Mucosa of descending colon (tissue), 3 donors: ENCODE measurements around the gene CNPY1. TPM values are rescaled to one million over a fixed set of nuclear protein-coding genes. Genes with fewer than 3 reads are reported as not detected.

Experiments used
- ATAC-seq: fragments of 200-7000 bp; cut with Tn5 transposase; one replicate; pipeline ENCODE4 v1.9.1; 2020; ENCODE audit warnings: mild to moderate bottlenecking, moderate library complexity
- DNase-seq, 3 donors: peaks; one replicate each; pipeline ENCODE4 v3.0.0-alpha.2; 2020
- H3K36me3 ChIP-seq: fragments of 200-600 bp; one replicate; pipeline ENCODE4 v1.8.0; 2021; ENCODE audit warnings: low read depth, mild to moderate bottlenecking
- H3K4me1 ChIP-seq: fragments of 200-600 bp; one replicate; pipeline ENCODE4 v1.8.0; 2021; ENCODE audit warnings: low read depth, mild to moderate bottlenecking
- H3K4me3 ChIP-seq: fragments of 200-600 bp; one replicate; pipeline ENCODE4 v1.8.0; 2021; ENCODE audit warnings: mild to moderate bottlenecking
- H3K9me3 ChIP-seq: fragments of 200-600 bp; one replicate; pipeline ENCODE4 v1.8.0; 2021; ENCODE audit warnings: mild to moderate bottlenecking
- intact Hi-C, 2 donors: fragments of 100-400 bp; cut with DNase I in 1 of 2; cut with micrococcal nuclease in 1 of 2; formaldehyde crosslinking; loops; one replicate each; pipeline versions ENCODE4 v1.11.0 to v1.11.1; 2022; cut with DNase I, micrococcal nuclease
- total RNA-seq, 3 donors: library from RNA; stranded (reverse); fragmentation: NEBNext Ultra II Directional in 2 of 3; extraction: Animal tissue kit (Norgen Biotek cat#: 25700) in 2 of 3; gene quantifications; one replicate each; pipeline versions ENCODE4 v1.2.1 to v1.2.4, GENCODE V29; 2021 to 2023
- TF ChIP-seq, protein P1 (sequence below): fragments of 200-600 bp; IDR thresholded peaks from one replicate; pipeline ENCODE4 v1.8.0; 2022; ENCODE audit warnings: antibody characterized with exemption, mild to moderate bottlenecking
- donor health status: DM: no; HTN: no; CAD: no; lungs with moderate emphysema.
- donor health status: DM: no; HTN: no; CAD: no.
- donor health status: DM: no; HTN: yes; CAD: no.

CNPY1 gene
- total RNA-seq, 3 donors from 2014 or later = not detected

- intact Hi-C loops = no loop called here
- TF ChIP-seq, protein P1, sequence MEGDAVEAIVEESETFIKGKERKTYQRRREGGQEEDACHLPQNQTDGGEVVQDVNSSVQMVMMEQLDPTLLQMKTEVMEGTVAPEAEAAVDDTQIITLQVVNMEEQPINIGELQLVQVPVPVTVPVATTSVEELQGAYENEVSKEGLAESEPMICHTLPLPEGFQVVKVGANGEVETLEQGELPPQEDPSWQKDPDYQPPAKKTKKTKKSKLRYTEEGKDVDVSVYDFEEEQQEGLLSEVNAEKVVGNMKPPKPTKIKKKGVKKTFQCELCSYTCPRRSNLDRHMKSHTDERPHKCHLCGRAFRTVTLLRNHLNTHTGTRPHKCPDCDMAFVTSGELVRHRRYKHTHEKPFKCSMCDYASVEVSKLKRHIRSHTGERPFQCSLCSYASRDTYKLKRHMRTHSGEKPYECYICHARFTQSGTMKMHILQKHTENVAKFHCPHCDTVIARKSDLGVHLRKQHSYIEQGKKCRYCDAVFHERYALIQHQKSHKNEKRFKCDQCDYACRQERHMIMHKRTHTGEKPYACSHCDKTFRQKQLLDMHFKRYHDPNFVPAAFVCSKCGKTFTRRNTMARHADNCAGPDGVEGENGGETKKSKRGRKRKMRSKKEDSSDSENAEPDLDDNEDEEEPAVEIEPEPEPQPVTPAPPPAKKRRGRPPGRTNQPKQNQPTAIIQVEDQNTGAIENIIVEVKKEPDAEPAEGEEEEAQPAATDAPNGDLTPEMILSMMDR = no peak
- H3K36me3 ChIP-seq = no peaks in the 10 kb centered on the region
- DNase-seq (no peak), ATAC-seq (no peak)
- H3K4me1 ChIP-seq = no peaks in the 10 kb centered on the region
- no peaks in the 10 kb centered on the region for H3K9me3 ChIP-seq
- H3K4me3 ChIP-seq = no peak overlapping the region
These were observed 29.9 kb downstream of the CNPY1 start for GRCh38 chr7:155516466-155516865.

GRCh38 chr7:155515318-155515717 is 31.0 kb downstream of the CNPY1 start:
- TF ChIP-seq, protein P1 = no peak
- no peaks in the 10 kb centered on the region for H3K9me3 ChIP-seq
- ATAC-seq (no peak), DNase-seq (no peak)
- H3K4me3 ChIP-seq = no peak overlapping the region
- no peaks in the 10 kb centered on the region for H3K4me1 ChIP-seq
- intact Hi-C loops = no loop called here
- no peaks in the 10 kb centered on the region for H3K36me3 ChIP-seq

GRCh38 chr7:155514296-155514695 is 32.1 kb downstream of the CNPY1 start:
- H3K9me3 ChIP-seq = no peaks in the 10 kb centered on the region
- intact Hi-C loops = no loop called here
- peaks cover 6% of the 10 kb centered on the region for H3K4me1 ChIP-seq
- no peaks in the 10 kb centered on the region for H3K36me3 ChIP-seq
- H3K4me3 ChIP-seq = no peak overlapping the region
- TF ChIP-seq, protein P1 = no peak
- ATAC-seq (no peak), DNase-seq (no peak)

DNA sequence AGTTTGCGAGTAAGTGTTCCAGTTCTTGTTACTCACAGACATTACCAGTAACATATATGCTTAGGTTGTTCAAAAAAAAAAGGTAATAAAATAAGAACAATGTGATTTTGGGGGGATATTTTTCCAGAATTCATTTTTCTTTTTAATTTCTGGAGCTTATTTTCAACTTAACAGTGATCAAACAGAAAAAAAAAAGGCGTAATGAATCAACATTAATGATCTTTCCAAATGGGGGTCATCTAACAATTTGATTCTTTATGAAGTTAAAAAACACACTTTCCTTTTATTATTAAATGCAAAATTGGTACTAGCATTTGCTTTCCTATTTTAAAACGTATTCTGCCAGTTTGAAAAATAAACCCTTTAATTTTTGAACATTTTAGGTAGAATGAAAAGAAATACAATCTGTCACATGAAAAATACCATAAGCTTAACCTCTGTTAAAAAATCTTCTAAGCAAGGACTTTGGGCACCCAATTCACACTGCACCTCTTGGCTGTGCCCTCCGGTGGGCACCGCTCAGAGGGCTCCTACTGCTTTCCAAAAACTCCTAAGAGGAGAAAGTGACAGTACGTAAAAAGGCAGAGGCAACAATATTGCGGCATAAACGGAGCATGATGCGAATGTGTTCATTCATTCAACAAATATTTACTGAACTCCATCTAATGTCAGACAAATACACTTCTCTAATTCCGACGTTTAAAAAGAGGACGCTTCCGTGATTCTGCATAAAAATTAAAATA is 32.6 kb downstream of the CNPY1 start:
- intact Hi-C loops = no loop called here
- TF ChIP-seq, protein P1 = no peak
- Histone ChIP-seq H3K9me3 (no peaks in the 10 kb centered on the region), H3K4me1 (peaks cover 6% of the 10 kb centered on the region), H3K36me3 (no peaks in the 10 kb centered on the region), H3K4me3 (no peak overlapping the region)
- DNase-seq (no peak), ATAC-seq (no peak)

DNA sequence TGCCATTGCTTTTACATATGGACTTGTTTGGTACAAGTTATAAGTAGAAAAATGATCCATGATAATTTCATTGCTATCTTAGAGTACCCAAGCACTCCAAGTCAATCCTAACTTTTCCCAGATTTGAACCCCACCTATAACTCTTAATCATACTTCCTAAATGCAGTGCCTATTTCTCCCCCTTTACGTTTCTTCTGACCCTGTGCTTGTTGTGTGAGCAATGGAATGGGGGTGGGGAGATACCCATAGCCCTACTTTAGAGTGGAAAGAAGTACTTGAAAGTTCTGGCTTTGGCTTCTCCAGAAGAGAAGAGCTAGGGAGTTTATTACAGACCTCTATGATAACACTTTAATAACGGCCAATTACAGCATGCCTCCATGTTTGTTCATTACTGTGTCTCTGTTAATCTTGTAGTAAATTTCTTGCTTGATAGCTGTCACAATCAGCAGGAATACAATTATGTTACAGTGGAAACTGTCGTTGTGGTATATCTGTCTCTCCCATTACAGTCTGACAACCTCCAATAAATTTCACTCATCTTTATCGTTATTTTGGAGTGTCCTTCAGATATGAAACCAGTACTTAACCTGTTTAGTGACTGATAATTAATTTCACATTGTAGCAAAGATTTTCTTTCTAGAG is 34.0 kb downstream of the CNPY1 start:
- DNase-seq (no peak), ATAC-seq (no peak)
- Histone ChIP-seq H3K4me3 (no peak overlapping the region), H3K4me1 (peaks cover 6% of the 10 kb centered on the region), H3K9me3 (no peaks in the 10 kb centered on the region), H3K36me3 (no peaks in the 10 kb centered on the region)
- intact Hi-C loops = no loop called here
- TF ChIP-seq, protein P1 = no peak
